ENCODE data around the gene SPI1.
"Not testable (repeated sequence)": the region's sequence is repeated elsewhere in the genome, so short reads cannot be mapped to it uniquely, and the experiment has no call there.

SPI1 gene

GRCh38 chr11:47316501-47316900 lies 61.8 kb downstream of the SPI1 start:
- DNase-seq: not testable (repeated sequence)

DNA sequence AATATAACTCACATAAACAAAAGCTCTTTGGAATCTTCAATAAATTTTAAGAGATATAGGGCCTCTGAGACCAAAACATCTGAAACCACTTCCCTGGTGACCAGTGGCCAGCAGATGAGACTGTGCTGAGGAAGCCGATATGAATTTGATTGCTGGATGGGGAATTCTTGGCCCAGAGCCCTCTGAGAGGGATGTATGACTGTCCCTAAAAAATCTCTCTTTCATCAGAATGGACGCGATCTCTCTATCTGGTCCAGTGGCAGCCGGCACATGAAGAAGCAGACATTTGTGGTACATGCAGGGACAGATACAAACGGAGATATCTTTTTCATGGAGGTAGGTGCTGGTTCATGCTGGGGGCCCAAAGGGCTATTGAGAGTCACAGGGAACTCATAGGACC lies 63.4 kb downstream of the SPI1 start:
- DNase-seq: no peak

DNA sequence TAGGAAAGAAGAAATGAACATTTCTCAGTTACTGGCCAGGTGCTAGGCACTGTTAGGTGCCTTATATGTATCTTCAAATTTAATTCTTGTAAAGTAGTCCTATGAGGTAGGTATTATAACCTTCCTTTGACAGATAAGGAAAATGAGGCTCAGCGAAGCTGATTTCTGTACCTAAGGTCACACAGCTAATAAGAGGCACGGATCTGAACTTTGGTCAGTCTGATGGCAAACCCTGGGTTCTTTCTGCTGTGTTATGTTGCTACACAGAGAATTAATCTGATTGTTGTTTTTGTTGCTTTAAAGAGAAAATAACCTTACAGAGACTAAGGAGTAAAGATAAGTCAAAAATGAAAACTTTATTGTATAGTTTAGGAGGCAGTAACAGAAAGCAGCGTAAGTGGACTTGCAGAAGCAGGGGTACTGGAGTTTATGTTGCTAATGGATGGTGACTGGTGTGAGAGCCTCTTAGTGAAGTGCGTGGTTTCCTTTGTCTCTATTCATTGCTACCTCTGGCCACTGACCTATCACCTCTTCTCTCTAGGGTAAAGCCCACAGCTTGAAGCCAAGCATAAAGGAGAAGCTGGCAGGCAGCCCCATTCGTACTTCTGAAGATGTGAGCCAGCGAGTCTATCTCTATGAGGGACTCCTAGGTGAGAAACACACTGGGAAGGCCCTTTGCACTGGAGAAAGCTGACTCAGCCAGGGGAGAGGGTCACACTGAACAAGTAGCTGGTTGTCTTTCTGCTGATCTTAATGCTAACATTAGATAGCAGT lies 70.1 kb downstream of the SPI1 start:
- DNase-seq: no peak

GRCh38 chr11:47306484-47306844 lies 71.9 kb downstream of the SPI1 start:
- no peak for DNase-seq

GRCh38 chr11:47305734-47306483 lies 72.4 kb downstream of the SPI1 start:
- DNase-seq: no peak

Measured in activated CD4-positive, alpha-beta T cell treated with anti-CD3 and anti-CD28 coated beads, Interleukin-2, Interleukin-6, amounts not matched to agents 100 ng/mL and 50 ng/mL, durations not matched to agents 16 hours and 8 hours (primary cell).